Spleen (tissue), 11 donors: Measurements from ENCODE around the gene TNS1. TPM values are rescaled to one million over a fixed set of nuclear protein-coding genes. Genes with fewer than 3 reads are reported as not detected.
A peak's percentile ranks its signal among the peaks of the same experiment; 100 is the strongest.

Source experiments
- DNase-seq: peaks from one replicate; pipeline ENCODE4 v3.0.0-alpha.2; 2020
- H3K27ac ChIP-seq, 8 donors: fragments of 200-600 bp; sonication (generic) in 7 of 8; 1 replicate in 4 of 8; 2 replicates in 4 of 8; pipeline versions ENCODE4 v1.5.0 to v1.8.0; 2016 to 2021; ENCODE audit warnings: inconsistent platforms in 4 of 8, mild to moderate bottlenecking in 4 of 8, moderate library complexity in 1 of 8
- H3K27me3 ChIP-seq, 7 donors: fragments of 200-600 bp; sonication (generic) in 6 of 7; replicated peaks in 1 of 7; 1 replicate in 4 of 7; 2 replicates in 3 of 7; pipeline versions ENCODE4 v1.5.0 to v1.8.0; 2016 to 2021; ENCODE audit warnings: inconsistent platforms in 3 of 7, mild to moderate bottlenecking in 1 of 7
- H3K36me3 ChIP-seq, 6 donors: fragments of 200-600 bp; sonication (generic) in 5 of 6; 1 replicate in 4 of 6; 2 replicates in 2 of 6; pipeline versions ENCODE4 v1.5.0 to v1.8.0; 2016 to 2021; ENCODE audit warnings: inconsistent platforms in 2 of 6
- H3K4me1 ChIP-seq, 6 donors: fragments of 200-600 bp; sonication (generic) in 5 of 6; 1 replicate in 3 of 6; 2 replicates in 3 of 6; pipeline versions ENCODE4 v1.5.0 to v1.8.0; 2016 to 2021; ENCODE audit warnings: inconsistent platforms in 3 of 6
- H3K4me3 ChIP-seq, 8 donors: fragments of 200-600 bp; sonication (generic) in 7 of 8; 1 replicate in 4 of 8; 2 replicates in 4 of 8; pipeline versions ENCODE4 v1.5.0 to v1.8.0; 2016 to 2021; ENCODE audit warnings: inconsistent platforms in 4 of 8, mild to moderate bottlenecking in 4 of 8, moderate library complexity in 2 of 8
- H3K9me3 ChIP-seq, 8 donors: fragments of 200-600 bp; sonication (generic) in 7 of 8; 1 replicate in 4 of 8; 2 replicates in 4 of 8; pipeline versions ENCODE4 v1.5.0 to v1.8.0; 2016 to 2021; ENCODE audit warnings: inconsistent platforms in 4 of 8
- POLR2A ChIP-seq, 3 donors: fragments of 450-650 bp; IDR thresholded peaks; one replicate each; pipeline ENCODE4 v1.5.1; 2017; ENCODE audit warnings: antibody characterized with exemption in 3 of 3, mild to moderate bottlenecking in 1 of 3
- POLR2AphosphoS5 ChIP-seq, 3 donors: sonication (generic); formaldehyde crosslinking; IDR thresholded peaks; one replicate each; pipeline ENCODE4 v1.5.1; 2017; ENCODE audit warnings: antibody characterized with exemption in 3 of 3
- WGBS, 5 donors: extraction: QIAGEN DNeasy Blood & Tissue Kit in 3 of 5; methylation state at CpG; one replicate each; pipeline versions ENCODE4 v1.1.5 to v1.1.7; 2013 to 2018; 5-methylcytosine and 5-hydroxymethylcytosine counted together
- intact Hi-C: fragments of 100-400 bp; cut with DNase I; formaldehyde crosslinking; loops from one replicate; pipeline ENCODE4 v1.15.0; 2023; ENCODE audit warnings: low total_unique reads
- polyA plus RNA-seq, 3 donors: library from polyadenylated mRNA; stranded (reverse); fragments of 200-250 nt; gene quantifications; one replicate each; pipeline ENCODE4 v1.2.1, GENCODE V29; 2013
- total RNA-seq, 7 donors: library from RNA; depleted of rRNA in 3 of 7; stranded (reverse); fragments of >200 nt in 3 of 7; fragmentation: NEBNext Ultra II Directional in 4 of 7; extraction: Animal tissue kit (Norgen Biotek cat#: 25700) in 4 of 7; gene quantifications; one replicate each; pipeline versions ENCODE4 v1.1.0 to v1.2.1, GENCODE V29; 2016 to 2021
- TF ChIP-seq, protein P1 (sequence below), 11 experiments: fragments of 200-600 bp in 7 of 11; fragments of 450-650 bp in 4 of 11; sonication (generic) in 4 of 11; IDR thresholded peaks in 8 of 11; conservative IDR thresholded peaks in 3 of 11; 1 replicate in 7 of 11; 2 replicates in 4 of 11; pipeline versions ENCODE4 v1.4.0 to v1.8.0; 2016 to 2021; ENCODE audit warnings: antibody characterized with exemption in 11 of 11, inconsistent platforms in 4 of 11, mild to moderate bottlenecking in 1 of 11
- donor health status: healthy with polysubstance abuse.
- donor health status: DM: no; HTN: no; CAD: no; lungs with moderate emphysema.
- donor health status: DM: no; HTN: no; CAD: no.
- donor health status: Bipolar disorder and iron deficiency.
- donor health status: healthy.
- donor health status: DM: no; HTN: no; CAD: no.
- donor health status: DM: yes; HTN: yes; CAD: no.

The TNS1 gene
- total and polyA plus RNA-seq, 10 donors, result 6.9 to 580 (median 246) TPM

GRCh38 chr2:217900780-217901360 lies 101.9 kb downstream of the TNS1 start:
- H3K27ac ChIP-seq, result peak overlapping the region in 6 of 8 donors; percentile 1 to 88 (median 84)
- H3K4me1 ChIP-seq, result peaks cover 44 to 97% (median 72%) of the 10 kb centered on the region in 6 donors
- intact Hi-C loops, result no loop called here
- peaks cover 0 to 14% (median 0%) of the 10 kb centered on the region in 7 donors for H3K27me3 ChIP-seq
- TF ChIP-seq POLR2AphosphoS5 (IDR thresholded peaks at IDR 0.05) (no peak), POLR2A (IDR thresholded peaks at IDR 0.05) (no peak)
- TF ChIP-seq, protein P1, sequence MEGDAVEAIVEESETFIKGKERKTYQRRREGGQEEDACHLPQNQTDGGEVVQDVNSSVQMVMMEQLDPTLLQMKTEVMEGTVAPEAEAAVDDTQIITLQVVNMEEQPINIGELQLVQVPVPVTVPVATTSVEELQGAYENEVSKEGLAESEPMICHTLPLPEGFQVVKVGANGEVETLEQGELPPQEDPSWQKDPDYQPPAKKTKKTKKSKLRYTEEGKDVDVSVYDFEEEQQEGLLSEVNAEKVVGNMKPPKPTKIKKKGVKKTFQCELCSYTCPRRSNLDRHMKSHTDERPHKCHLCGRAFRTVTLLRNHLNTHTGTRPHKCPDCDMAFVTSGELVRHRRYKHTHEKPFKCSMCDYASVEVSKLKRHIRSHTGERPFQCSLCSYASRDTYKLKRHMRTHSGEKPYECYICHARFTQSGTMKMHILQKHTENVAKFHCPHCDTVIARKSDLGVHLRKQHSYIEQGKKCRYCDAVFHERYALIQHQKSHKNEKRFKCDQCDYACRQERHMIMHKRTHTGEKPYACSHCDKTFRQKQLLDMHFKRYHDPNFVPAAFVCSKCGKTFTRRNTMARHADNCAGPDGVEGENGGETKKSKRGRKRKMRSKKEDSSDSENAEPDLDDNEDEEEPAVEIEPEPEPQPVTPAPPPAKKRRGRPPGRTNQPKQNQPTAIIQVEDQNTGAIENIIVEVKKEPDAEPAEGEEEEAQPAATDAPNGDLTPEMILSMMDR (IDR thresholded peaks at IDR 0.05 in 8 of 11, conservative IDR thresholded peaks at IDR 0.05 in 3 of 11), result no peak
- no peaks in the 10 kb centered on the region for H3K9me3 ChIP-seq
- WGBS, 5 donors, result 83 to 97% (median 90%) methylated on average over 7 of the region's 7 CpGs
- H3K36me3 ChIP-seq, result peaks cover 0 to 79% (median 8%) of the 10 kb centered on the region in 6 donors
- no peak overlapping the region for H3K4me3 ChIP-seq
- DNase-seq, result no peak

DNA sequence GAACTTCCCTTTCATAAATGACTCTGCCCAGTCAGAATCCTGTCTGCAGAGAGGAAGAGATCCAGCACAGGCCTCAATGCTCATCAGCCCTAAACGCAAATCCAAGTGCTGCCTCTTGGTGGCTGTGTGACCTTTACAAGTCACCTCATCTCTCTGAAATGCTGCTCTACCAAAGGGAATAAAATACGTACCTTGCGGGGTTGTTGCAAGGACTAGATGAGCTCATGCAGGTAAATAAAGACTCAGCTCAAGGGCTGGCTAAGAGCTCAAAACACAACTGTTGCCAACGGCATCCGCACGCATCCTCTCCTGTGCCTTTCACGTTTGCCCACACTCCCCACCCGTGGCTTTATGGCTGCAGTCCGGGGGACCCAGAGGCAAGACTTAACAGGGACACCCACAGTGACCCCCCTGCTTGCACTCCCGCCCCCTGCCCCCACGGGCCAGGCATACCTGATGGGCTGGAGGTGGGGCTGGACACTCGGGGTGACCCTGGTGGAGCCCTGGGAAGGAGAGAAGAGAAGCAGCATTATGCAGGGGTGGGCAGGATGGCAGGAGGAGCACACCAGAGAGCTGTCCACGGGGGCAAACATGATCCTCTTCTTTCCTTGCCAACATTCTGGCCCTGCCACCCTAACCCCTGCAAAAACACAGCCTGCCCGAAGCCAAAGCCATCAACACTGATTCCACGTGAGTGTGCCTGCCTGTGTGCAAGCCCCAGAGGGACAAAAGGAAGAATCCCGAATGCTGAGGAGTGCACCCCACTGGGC lies 102.6 kb downstream of the TNS1 start:
- H3K36me3 ChIP-seq, result peaks cover 0 to 79% (median 9%) of the 10 kb centered on the region in 6 donors
- 60 to 85% (median 74%) methylated on average over 16 of the region's 16 CpGs for WGBS, 5 donors
- intact Hi-C loops, result no loop called here
- no peak for DNase-seq
- TF ChIP-seq POLR2A (IDR thresholded peaks at IDR 0.05) (no peak), POLR2AphosphoS5 (IDR thresholded peaks at IDR 0.05) (no peak)
- TF ChIP-seq, protein P1 (IDR thresholded peaks at IDR 0.05 in 8 of 11, conservative IDR thresholded peaks at IDR 0.05 in 3 of 11), result no peak
- peaks cover 0 to 7% (median 0%) of the 10 kb centered on the region in 7 donors for H3K27me3 ChIP-seq
- H3K4me1 ChIP-seq, result peaks cover 37 to 97% (median 69%) of the 10 kb centered on the region in 6 donors
- no peaks in the 10 kb centered on the region for H3K9me3 ChIP-seq
- H3K27ac ChIP-seq, result peak overlapping the region in 5 of 8 donors; percentile 1 to 85 (median 80)
- no peak overlapping the region for H3K4me3 ChIP-seq

DNA sequence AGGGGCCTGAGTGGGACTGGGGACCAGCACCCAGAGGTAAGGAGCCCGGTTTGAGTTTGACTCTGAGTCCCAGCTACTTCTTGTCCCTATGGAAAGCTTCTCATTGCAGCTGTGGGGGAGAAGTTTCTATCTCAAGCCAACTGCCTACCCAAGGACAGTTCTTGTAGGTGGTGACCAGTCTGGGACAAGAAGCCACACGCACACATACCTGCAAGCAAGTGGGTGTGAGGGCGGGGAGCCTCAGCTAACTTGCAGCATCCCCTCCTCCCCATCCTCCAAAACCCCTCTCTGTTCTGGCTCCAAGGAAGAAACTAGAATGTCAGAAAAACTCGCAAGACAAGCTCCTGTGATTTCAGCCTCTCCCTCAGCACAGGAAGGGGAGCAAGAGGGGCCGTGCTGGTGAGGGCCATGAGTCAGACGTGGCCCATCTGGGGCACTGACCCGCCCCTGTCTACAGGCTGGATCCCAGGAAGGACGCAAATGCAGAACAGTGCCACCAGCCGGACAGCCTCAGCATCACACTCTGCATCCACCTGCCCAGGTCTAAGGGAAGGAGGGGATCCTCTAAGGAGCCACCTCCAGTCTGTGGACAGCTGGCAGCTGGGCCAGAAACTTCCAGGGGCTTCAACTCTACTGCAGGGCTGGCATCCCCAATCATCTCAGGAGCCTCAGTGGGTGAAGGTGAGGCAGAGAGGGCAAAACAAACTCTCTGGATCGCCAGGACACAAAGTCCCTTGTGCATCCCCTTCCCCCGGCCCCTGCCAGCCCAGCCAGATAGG lies 103.4 kb downstream of the TNS1 start:
- H3K4me3 ChIP-seq, result no peak overlapping the region
- TF ChIP-seq POLR2A (IDR thresholded peaks at IDR 0.05) (no peak), POLR2AphosphoS5 (IDR thresholded peaks at IDR 0.05) (peak; percentile 32 to 60 (median 50))
- TF ChIP-seq, protein P1 (IDR thresholded peaks at IDR 0.05 in 8 of 11, conservative IDR thresholded peaks at IDR 0.05 in 3 of 11), result peak in 9 of 11 experiments; percentile 20 to 54 (median 38)
- H3K27me3 ChIP-seq, result no peaks in the 10 kb centered on the region
- DNase-seq, result no peak
- no peaks in the 10 kb centered on the region for H3K9me3 ChIP-seq
- H3K36me3 ChIP-seq, result peaks cover 0 to 79% (median 12%) of the 10 kb centered on the region in 6 donors
- peaks cover 30 to 97% (median 64%) of the 10 kb centered on the region in 6 donors for H3K4me1 ChIP-seq
- H3K27ac ChIP-seq, result peak overlapping the region in 5 of 8 donors; percentile 57 to 85 (median 65)
- intact Hi-C loops, result no loop called here
- 53 to 80% (median 66%) methylated on average over 7 to 11 of the region's 11 CpGs for WGBS, 5 donors
